K562 (cell line): Measurements from ENCODE around the gene BEST1. TPM values are rescaled to one million over a fixed set of nuclear protein-coding genes. Genes with fewer than 3 reads are reported as not detected.

Experiments
- ARID1B ChIP-seq: fragments of 450-650 bp; IDR thresholded peaks from 2 replicates; pipeline ENCODE4 v1.6.1; 2016; ENCODE audit warnings: antibody characterized with exemption, mild to moderate bottlenecking, inconsistent platforms
- BCOR ChIP-seq: fragments of 450-650 bp; IDR thresholded peaks from 2 replicates; pipeline ENCODE4 v1.6.1; 2016
- BRD9 ChIP-seq: fragments of 450-650 bp; IDR thresholded peaks from 2 replicates; pipeline ENCODE4 v1.6.1; 2018; ENCODE audit warnings: low read depth; ENCODE audit not compliant: partially characterized antibody
- CBFB ChIP-seq: sonication (generic); formaldehyde crosslinking; IDR thresholded peaks from 2 replicates; pipeline ENCODE4 v1.4.0; 2020; ENCODE audit warnings: mild to moderate bottlenecking, missing genetic modification reagents
- CREM ChIP-seq: IDR thresholded peaks from 2 replicates; pipeline ENCODE4 v1.6.1; 2014; ENCODE audit warnings: antibody characterized with exemption, low read depth
- CTBP1 ChIP-seq: fragments of 450-650 bp; IDR thresholded peaks from 2 replicates; pipeline ENCODE4 v1.6.1; 2016; ENCODE audit warnings: borderline replicate concordance
- DIDO1 ChIP-seq: fragments of 450-650 bp; IDR thresholded peaks from 2 replicates; pipeline ENCODE4 v1.6.1; 2016; ENCODE audit warnings: low read depth, missing biosample characterization, missing genetic modification characterization
- GATAD2B ChIP-seq: fragments of 450-650 bp; IDR thresholded peaks from 2 replicates; pipeline ENCODE4 v1.6.1; 2017; ENCODE audit warnings: mild to moderate bottlenecking, borderline replicate concordance
- HLTF ChIP-seq: fragments of 450-650 bp; IDR thresholded peaks from 2 replicates; pipeline ENCODE4 v1.6.1; 2016
- KLF1 ChIP-seq: fragments of 450-650 bp; IDR thresholded peaks from 2 replicates; pipeline ENCODE4 v1.6.1; 2016; ENCODE audit warnings: missing genetic modification characterization, missing compliant biosample characterization
- L3MBTL2 ChIP-seq: fragments of 450-650 bp; IDR thresholded peaks from 2 replicates; pipeline ENCODE4 v1.6.1; 2016; ENCODE audit warnings: mild to moderate bottlenecking, moderate library complexity
- MIER1 ChIP-seq: fragments of 450-650 bp; IDR thresholded peaks from 2 replicates; pipeline ENCODE4 v1.6.1; 2016; ENCODE audit warnings: antibody characterized with exemption, mild to moderate bottlenecking, low read depth
- NFE2 ChIP-seq: IDR thresholded peaks from 2 replicates; pipeline ENCODE4 v1.6.1; 2014; ENCODE audit warnings: antibody characterized with exemption, low read depth
- PTTG1 ChIP-seq: fragments of 450-650 bp; IDR thresholded peaks from 2 replicates; pipeline ENCODE4 v1.6.1; 2016; ENCODE audit warnings: low read depth, mild to moderate bottlenecking, missing genetic modification characterization, missing compliant biosample characterization
- SMARCE1 ChIP-seq: fragments of 450-650 bp; IDR thresholded peaks from 2 replicates; pipeline ENCODE4 v1.7.1; 2016; ENCODE audit warnings: mild to moderate bottlenecking
- TARDBP ChIP-seq: fragments of 450-650 bp; IDR thresholded peaks from 2 replicates; pipeline ENCODE4 v1.6.1; 2016
- TEAD4 ChIP-seq, 2 experiments: sonication (generic) in 1 of 2; formaldehyde crosslinking in 1 of 2; IDR thresholded peaks; 2 replicates each; pipeline versions ENCODE4 v1.6.1 to v1.8.0; 2012 to 2022; ENCODE audit warnings: borderline replicate concordance in 1 of 2, inconsistent platforms in 1 of 2, low read length in 1 of 2, mild to moderate bottlenecking in 1 of 2, missing genetic modification reagents in 1 of 2
- ZNF263 ChIP-seq: sonication (generic); formaldehyde crosslinking; IDR thresholded peaks from 2 replicates; pipeline ENCODE4 v1.8.0; 2022; ENCODE audit warnings: mild to moderate bottlenecking, missing genetic modification reagents, borderline replicate concordance
- ZNF695 ChIP-seq: fragments of 450-650 bp; formaldehyde crosslinking; IDR thresholded peaks from 2 replicates; pipeline ENCODE4 v1.4.0; 2020; ENCODE audit warnings: mild to moderate bottlenecking, moderate library complexity
- ZNF780A ChIP-seq: fragments of 250-450 bp; sonication (Bioruptor Pico); IDR thresholded peaks from 2 replicates; pipeline ENCODE4 v1.5.0; 2021; ENCODE audit warnings: mild to moderate bottlenecking
- polyA plus RNA-seq, 8 experiments: library from polyadenylated mRNA; depleted of rRNA in 4 of 8; stranded (reverse) in 5 of 8; unstranded in 3 of 8; fragments of >200 nt; fragmentation: Nextera tagmentation in 2 of 8; fragmentation: Illumina TruSeq in 1 of 8; extraction: Ambion mirVana in 2 of 8; extraction: Trizol in 1 of 8; gene quantifications; 2 replicates each; pipeline versions ENCODE4 v1.2.1 to v1.2.3, GENCODE V29; 2011 to 2014; ENCODE audit warnings: inconsistent platforms in 1 of 8, missing spikeins in 1 of 8
- total RNA-seq, 7 experiments: library from RNA; depleted of rRNA in 6 of 7; stranded (reverse); fragments of >200 nt in 6 of 7; fragmentation: Illumina TruSeq in 2 of 7; extraction: Trizol in 2 of 7; gene quantifications; 2 replicates each; pipeline versions ENCODE4 v1.2.1 to v1.2.3, GENCODE V29; 2011 to 2021; ENCODE audit warnings: low replicate concordance in 1 of 7
- TF ChIP-seq, protein P1 (sequence below): fragments of 200-800 bp; sonication (Bioruptor generic); IDR thresholded peaks from 2 replicates; pipeline ENCODE4 v1.6.1; 2017; ENCODE audit warnings: missing genetic modification characterization, missing compliant biosample characterization
- TF ChIP-seq, protein P2 (sequence below): fragments of 200-800 bp; sonication (Bioruptor generic); IDR thresholded peaks from 2 replicates; pipeline ENCODE4 v1.6.1; 2016; ENCODE audit warnings: missing genetic modification characterization, missing compliant biosample characterization

The BEST1 gene
- total and polyA plus RNA-seq, 9 of the 15 experiments (the other 6 are each of a cell fraction or from before 2014, with no cell fraction given): 0.07 to 1.3 (median 0.40) TPM

DNA sequence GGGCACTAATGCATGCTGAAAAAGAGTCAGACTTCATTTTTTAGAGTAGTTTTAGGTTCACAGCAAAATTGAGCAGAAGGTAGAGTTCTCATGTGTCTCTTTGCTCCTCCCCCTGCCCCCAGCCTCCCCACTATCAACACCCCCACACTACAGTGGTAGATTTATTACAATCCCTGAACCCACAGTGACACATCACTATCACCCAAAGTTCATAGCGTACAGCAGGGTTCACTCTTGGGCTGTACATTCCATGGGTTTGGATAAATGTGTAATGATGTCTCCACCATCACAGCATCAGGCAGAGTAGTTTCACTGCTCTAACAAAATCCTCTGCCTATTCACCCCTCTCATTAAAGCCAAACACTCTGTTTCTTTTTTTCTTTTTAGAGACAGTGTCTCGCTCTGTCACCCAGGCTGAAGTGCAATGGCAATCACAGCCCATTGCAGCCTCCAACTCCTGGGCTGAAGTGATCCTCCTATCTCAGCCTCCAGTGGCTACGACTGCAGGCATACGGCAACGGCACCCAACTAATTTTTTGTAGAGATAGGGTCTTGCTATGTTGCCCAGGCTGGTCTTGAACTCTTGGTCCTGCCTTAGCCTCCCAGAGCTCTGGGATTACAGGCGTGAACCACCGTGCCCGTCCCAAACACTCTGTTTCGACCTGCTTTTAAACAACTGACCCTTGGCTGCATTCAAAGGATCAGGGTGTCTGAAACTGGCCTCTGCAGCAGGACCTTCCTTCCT is 4.1 kb downstream of the BEST1 start (continued):
- TF ChIP-seq KLF1 (tag): no peak
- TF ChIP-seq, protein P1, sequence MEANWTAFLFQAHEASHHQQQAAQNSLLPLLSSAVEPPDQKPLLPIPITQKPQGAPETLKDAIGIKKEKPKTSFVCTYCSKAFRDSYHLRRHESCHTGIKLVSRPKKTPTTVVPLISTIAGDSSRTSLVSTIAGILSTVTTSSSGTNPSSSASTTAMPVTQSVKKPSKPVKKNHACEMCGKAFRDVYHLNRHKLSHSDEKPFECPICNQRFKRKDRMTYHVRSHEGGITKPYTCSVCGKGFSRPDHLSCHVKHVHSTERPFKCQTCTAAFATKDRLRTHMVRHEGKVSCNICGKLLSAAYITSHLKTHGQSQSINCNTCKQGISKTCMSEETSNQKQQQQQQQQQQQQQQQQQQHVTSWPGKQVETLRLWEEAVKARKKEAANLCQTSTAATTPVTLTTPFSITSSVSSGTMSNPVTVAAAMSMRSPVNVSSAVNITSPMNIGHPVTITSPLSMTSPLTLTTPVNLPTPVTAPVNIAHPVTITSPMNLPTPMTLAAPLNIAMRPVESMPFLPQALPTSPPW (CRISPR knock-in tag): peak; percentile 88
- peak; percentile 49 for TF ChIP-seq CREM
- no peak for TF ChIP-seq ZNF263 (CRISPR knock-in tag)
- TF ChIP-seq HLTF: no peak
- TF ChIP-seq NFE2: peak; percentile 91
- TF ChIP-seq ARID1B: 0 out of 2 replicates have a peak, but pooled peaks have one; percentile 45
- TF ChIP-seq TEAD4 (IDR thresholded peaks at IDR 0.05; ENCODE audit: low read length): peak; percentile 57
- no peak for TF ChIP-seq TEAD4 (CRISPR knock-in tag; IDR thresholded peaks at IDR 0.05; ENCODE audit: borderline replicate concordance)
- peak; percentile 27 for TF ChIP-seq BRD9
- TF ChIP-seq BCOR: peak; percentile 72; the same call in 1 of the 2 replicates
- no peak for TF ChIP-seq TARDBP
- TF ChIP-seq GATAD2B: no peak
- TF ChIP-seq CBFB (CRISPR knock-in tag): no peak
- TF ChIP-seq SMARCE1: no peak
- TF ChIP-seq L3MBTL2: no peak
- no peak for TF ChIP-seq DIDO1 (tag)
- no peak for TF ChIP-seq ZNF780A
- TF ChIP-seq MIER1: no peak
- 0 out of 2 replicates have a peak, but pooled peaks have one; percentile 11 for TF ChIP-seq CTBP1
- TF ChIP-seq, protein P2, sequence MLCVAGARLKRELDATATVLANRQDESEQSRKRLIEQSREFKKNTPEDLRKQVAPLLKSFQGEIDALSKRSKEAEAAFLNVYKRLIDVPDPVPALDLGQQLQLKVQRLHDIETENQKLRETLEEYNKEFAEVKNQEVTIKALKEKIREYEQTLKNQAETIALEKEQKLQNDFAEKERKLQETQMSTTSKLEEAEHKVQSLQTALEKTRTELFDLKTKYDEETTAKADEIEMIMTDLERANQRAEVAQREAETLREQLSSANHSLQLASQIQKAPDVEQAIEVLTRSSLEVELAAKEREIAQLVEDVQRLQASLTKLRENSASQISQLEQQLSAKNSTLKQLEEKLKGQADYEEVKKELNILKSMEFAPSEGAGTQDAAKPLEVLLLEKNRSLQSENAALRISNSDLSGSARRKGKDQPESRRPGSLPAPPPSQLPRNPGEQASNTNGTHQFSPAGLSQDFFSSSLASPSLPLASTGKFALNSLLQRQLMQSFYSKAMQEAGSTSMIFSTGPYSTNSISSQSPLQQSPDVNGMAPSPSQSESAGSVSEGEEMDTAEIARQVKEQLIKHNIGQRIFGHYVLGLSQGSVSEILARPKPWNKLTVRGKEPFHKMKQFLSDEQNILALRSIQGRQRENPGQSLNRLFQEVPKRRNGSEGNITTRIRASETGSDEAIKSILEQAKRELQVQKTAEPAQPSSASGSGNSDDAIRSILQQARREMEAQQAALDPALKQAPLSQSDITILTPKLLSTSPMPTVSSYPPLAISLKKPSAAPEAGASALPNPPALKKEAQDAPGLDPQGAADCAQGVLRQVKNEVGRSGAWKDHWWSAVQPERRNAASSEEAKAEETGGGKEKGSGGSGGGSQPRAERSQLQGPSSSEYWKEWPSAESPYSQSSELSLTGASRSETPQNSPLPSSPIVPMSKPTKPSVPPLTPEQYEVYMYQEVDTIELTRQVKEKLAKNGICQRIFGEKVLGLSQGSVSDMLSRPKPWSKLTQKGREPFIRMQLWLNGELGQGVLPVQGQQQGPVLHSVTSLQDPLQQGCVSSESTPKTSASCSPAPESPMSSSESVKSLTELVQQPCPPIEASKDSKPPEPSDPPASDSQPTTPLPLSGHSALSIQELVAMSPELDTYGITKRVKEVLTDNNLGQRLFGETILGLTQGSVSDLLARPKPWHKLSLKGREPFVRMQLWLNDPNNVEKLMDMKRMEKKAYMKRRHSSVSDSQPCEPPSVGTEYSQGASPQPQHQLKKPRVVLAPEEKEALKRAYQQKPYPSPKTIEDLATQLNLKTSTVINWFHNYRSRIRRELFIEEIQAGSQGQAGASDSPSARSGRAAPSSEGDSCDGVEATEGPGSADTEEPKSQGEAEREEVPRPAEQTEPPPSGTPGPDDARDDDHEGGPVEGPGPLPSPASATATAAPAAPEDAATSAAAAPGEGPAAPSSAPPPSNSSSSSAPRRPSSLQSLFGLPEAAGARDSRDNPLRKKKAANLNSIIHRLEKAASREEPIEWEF (CRISPR knock-in tag): no peak
- no peak for TF ChIP-seq ZNF695 (CRISPR knock-in tag)
- TF ChIP-seq PTTG1 (tag): no peak
